GM19455 (cell line): Measurements from ENCODE around the gene MS4A14.
"Not testable (repeated sequence)": the region's sequence is repeated elsewhere in the genome, so short reads cannot be mapped to it uniquely, and the experiment has no call there.

Source experiments
- ATAC-seq: cut with Tn5 transposase; IDR thresholded peaks from one replicate; pipeline ENCODE4 v1.9.1; 2021; ENCODE audit not compliant: unreplicated experiment

MS4A14 gene

GRCh38 chr11:60396382-60396781 is at the start of gene MS4A14:
Gene MS4A14, plus strand, starts transcription at chr11:60396459. Its CDS starts 120 bp downstream, at chr11:60396579.
- no peak for ATAC-seq

- no peak for ATAC-seq
These were observed 49.0 kb upstream of the MS4A14 start for GRCh38 chr11:60347084-60347797.

GRCh38 chr11:60348116-60348515 is 48.1 kb upstream of the MS4A14 start:
- ATAC-seq, result no peak

GRCh38 chr11:60349990-60350389 is 46.3 kb upstream of the MS4A14 start:
- ATAC-seq, result no peak

- no peak for ATAC-seq
These were observed 38.5 kb upstream of the MS4A14 start for GRCh38 chr11:60357771-60358170.

GRCh38 chr11:60360621-60361020 is 35.6 kb upstream of the MS4A14 start:
- ATAC-seq, result no peak

GRCh38 chr11:60362241-60362640 is 34.0 kb upstream of the MS4A14 start:
- no peak for ATAC-seq

- ATAC-seq, result no peak
These were observed 32.5 kb upstream of the MS4A14 start for GRCh38 chr11:60363542-60364470.

- not testable (repeated sequence) for ATAC-seq
These were observed 29.9 kb upstream of the MS4A14 start for GRCh38 chr11:60366262-60366904.

- peak; percentile 76 for ATAC-seq
These were observed 29.2 kb upstream of the MS4A14 start for GRCh38 chr11:60367009-60367408.

GRCh38 chr11:60367896-60368295 is 28.4 kb upstream of the MS4A14 start:
- no peak for ATAC-seq

- no peak for ATAC-seq
These were observed 25.9 kb upstream of the MS4A14 start for GRCh38 chr11:60370252-60370810.

- ATAC-seq, result no peak
These were observed 25.4 kb upstream of the MS4A14 start for GRCh38 chr11:60370811-60371298.

GRCh38 chr11:60371386-60371785 is 24.9 kb upstream of the MS4A14 start:
- no peak for ATAC-seq

- ATAC-seq, result no peak
These were observed 24.4 kb upstream of the MS4A14 start for GRCh38 chr11:60371854-60372253.

GRCh38 chr11:60372767-60373166 is 23.5 kb upstream of the MS4A14 start:
- no peak for ATAC-seq

GRCh38 chr11:60375316-60375715 is 20.9 kb upstream of the MS4A14 start:
- ATAC-seq, result no peak

- ATAC-seq, result no peak
These were observed 19.7 kb upstream of the MS4A14 start for GRCh38 chr11:60376601-60377000.

- ATAC-seq, result no peak
These were observed 18.7 kb upstream of the MS4A14 start for GRCh38 chr11:60377401-60378136.

GRCh38 chr11:60378354-60378753 is 17.9 kb upstream of the MS4A14 start, which contains the start of gene MS4A7:
Gene MS4A7, plus strand, starts transcription at chr11:60378532. Its CDS starts 4,610 bp downstream, at chr11:60383142.
- ATAC-seq, result peak; percentile 95
